SK-N-SH (cell line): Measurements from ENCODE around the gene BMAL2.

ENCODE experiments used
- CTCF ChIP-seq: fragments of 200-600 bp; sonication (generic); IDR thresholded peaks from 2 replicates; pipeline ENCODE4 v1.6.1; 2017; ENCODE audit warnings: antibody characterized with exemption, mild to moderate bottlenecking, moderate library complexity
- ELF1 ChIP-seq: IDR thresholded peaks from 2 replicates; pipeline ENCODE4 v1.4.0; 2012
- EZH2phosphoT487 ChIP-seq: fragments of 200-600 bp; sonication (generic); IDR thresholded peaks from 2 replicates; pipeline ENCODE4 v1.6.1; 2017; ENCODE audit warnings: low read depth, mixed run types, mild to moderate bottlenecking, antibody characterized with exemption, moderate library complexity, borderline replicate concordance
- FOSL2 ChIP-seq: IDR thresholded peaks from 2 replicates; pipeline ENCODE4 v1.4.0; 2012; ENCODE audit warnings: low read depth, mild to moderate bottlenecking, moderate library complexity, borderline replicate concordance
- FOXJ3 ChIP-seq: sonication (generic); formaldehyde crosslinking; IDR thresholded peaks from 2 replicates; pipeline ENCODE4 v1.5.1; 2020; ENCODE audit warnings: mild to moderate bottlenecking, missing genetic modification reagents
- MAX ChIP-seq: IDR thresholded peaks from 2 replicates; pipeline ENCODE4 v1.4.0; 2012; ENCODE audit warnings: low read depth
- RAD21 ChIP-seq: IDR thresholded peaks from 2 replicates; pipeline ENCODE4 v1.6.1; 2012; ENCODE audit warnings: mild to moderate bottlenecking, low read length
- RCOR1 ChIP-seq: fragments of 150-350 bp; IDR thresholded peaks from 2 replicates; pipeline ENCODE4 v1.6.1; 2017; ENCODE audit warnings: antibody characterized with exemption, low read length
- RFX5 ChIP-seq: IDR thresholded peaks from 2 replicates; pipeline ENCODE4 v1.6.1; 2012; ENCODE audit warnings: mild to moderate bottlenecking, improper control_type of control experiment, low read length
- SIN3A ChIP-seq: IDR thresholded peaks from 2 replicates; pipeline ENCODE4 v1.6.1; 2012; ENCODE audit warnings: low read depth, mild to moderate bottlenecking, low read length, moderate library complexity, borderline replicate concordance
- SMC3 ChIP-seq: IDR thresholded peaks from 2 replicates; pipeline ENCODE4 v1.6.1; 2012; ENCODE audit warnings: low read depth, low read length, improper control_type of control experiment
- TCF12 ChIP-seq: IDR thresholded peaks from 2 replicates; pipeline ENCODE4 v1.4.0; 2012
- USF2 ChIP-seq: fragments of 150-350 bp; IDR thresholded peaks from 2 replicates; pipeline ENCODE4 v1.6.1; 2017; ENCODE audit warnings: antibody characterized with exemption, low read length, low read depth, borderline replicate concordance
- TF ChIP-seq, protein P1 (sequence below): IDR thresholded peaks from 2 replicates; pipeline ENCODE4 v1.6.1; 2012; ENCODE audit warnings: mild to moderate bottlenecking, low read depth, low read length, moderate library complexity

DNA sequence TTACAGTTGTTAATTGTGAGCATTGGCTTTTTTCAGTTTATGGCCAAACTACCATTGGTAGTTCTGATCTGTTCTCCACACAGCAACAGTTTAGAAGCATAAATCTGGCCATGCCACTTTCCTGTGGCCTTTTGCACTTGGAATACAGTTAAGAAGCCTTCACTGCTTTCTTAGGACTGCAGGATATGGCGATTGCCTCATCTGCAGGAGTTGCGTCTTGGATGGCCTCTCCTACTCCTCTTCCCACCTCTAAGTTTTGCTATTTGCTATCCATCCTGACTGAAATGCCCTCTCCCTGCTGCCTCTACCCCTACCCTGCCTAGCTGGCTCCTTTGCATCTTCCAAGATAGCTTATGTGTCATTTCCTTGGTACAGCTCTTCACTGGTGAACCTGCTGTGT lies 12.8 kb upstream of the BMAL2 start:
- no peak for TF ChIP-seq EZH2phosphoT487
- no peak for TF ChIP-seq MAX
- TF ChIP-seq SMC3: no peak
- TF ChIP-seq CTCF: no peak
- TF ChIP-seq, protein P1, sequence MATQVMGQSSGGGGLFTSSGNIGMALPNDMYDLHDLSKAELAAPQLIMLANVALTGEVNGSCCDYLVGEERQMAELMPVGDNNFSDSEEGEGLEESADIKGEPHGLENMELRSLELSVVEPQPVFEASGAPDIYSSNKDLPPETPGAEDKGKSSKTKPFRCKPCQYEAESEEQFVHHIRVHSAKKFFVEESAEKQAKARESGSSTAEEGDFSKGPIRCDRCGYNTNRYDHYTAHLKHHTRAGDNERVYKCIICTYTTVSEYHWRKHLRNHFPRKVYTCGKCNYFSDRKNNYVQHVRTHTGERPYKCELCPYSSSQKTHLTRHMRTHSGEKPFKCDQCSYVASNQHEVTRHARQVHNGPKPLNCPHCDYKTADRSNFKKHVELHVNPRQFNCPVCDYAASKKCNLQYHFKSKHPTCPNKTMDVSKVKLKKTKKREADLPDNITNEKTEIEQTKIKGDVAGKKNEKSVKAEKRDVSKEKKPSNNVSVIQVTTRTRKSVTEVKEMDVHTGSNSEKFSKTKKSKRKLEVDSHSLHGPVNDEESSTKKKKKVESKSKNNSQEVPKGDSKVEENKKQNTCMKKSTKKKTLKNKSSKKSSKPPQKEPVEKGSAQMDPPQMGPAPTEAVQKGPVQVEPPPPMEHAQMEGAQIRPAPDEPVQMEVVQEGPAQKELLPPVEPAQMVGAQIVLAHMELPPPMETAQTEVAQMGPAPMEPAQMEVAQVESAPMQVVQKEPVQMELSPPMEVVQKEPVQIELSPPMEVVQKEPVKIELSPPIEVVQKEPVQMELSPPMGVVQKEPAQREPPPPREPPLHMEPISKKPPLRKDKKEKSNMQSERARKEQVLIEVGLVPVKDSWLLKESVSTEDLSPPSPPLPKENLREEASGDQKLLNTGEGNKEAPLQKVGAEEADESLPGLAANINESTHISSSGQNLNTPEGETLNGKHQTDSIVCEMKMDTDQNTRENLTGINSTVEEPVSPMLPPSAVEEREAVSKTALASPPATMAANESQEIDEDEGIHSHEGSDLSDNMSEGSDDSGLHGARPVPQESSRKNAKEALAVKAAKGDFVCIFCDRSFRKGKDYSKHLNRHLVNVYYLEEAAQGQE: no peak
- TF ChIP-seq USF2: no peak
- TF ChIP-seq RAD21: no peak
- TF ChIP-seq TCF12: no peak
- no peak for TF ChIP-seq FOSL2
- no peak for TF ChIP-seq RFX5
- no peak for TF ChIP-seq SIN3A
- TF ChIP-seq ELF1: no peak
- no peak for TF ChIP-seq RCOR1
- no peak for TF ChIP-seq FOXJ3 (CRISPR knock-in tag)
